GM12878 (cell line): ENCODE results near the gene NOS1AP. TPM values are rescaled to one million over a fixed set of nuclear protein-coding genes. Genes with fewer than 3 reads are reported as not detected.

Experiments used
- ATAC-seq: fragments of 200-7000 bp; cut with Tn5 transposase; 3 replicates; pipeline ENCODE4 v1.9.1; 2020; ENCODE audit warnings: mild to moderate bottlenecking, moderate library complexity
- BruUV-seq: library from RNA; stranded (reverse); fragments of 400-500 nt; replicated peaks from 2 replicates; lab custom pipeline; 2021; lab: Mats Ljungman, UMichigan
- CTCF ChIA-PET: fragments of 300-600 bp; sonication (Branson Sonifier 250); formaldehyde crosslinking; extraction: SDS; loops from one replicate; lab custom pipeline; 2021; ENCODE audit warnings: inconsistent platforms; lab: Yijun Ruan, JAX
- POLR2A ChIA-PET: fragments of 350-600 bp; formaldehyde crosslinking; extraction: SDS; loops from one replicate; lab custom pipeline; 2021; ENCODE audit warnings: inconsistent platforms; lab: Charles Lee
- RAD21 ChIA-PET: fragments of 300-600 bp; sonication (Branson Sonifier 250); formaldehyde crosslinking; loops from one replicate; lab custom pipeline; 2023; ENCODE audit warnings: antibody characterized with exemption; ENCODE audit not compliant: unreplicated experiment; lab: Charles Lee
- SMC1A ChIA-PET: fragments of 300-600 bp; sonication (Branson Sonifier 250); formaldehyde crosslinking; loops from one replicate; lab custom pipeline; 2023; ENCODE audit not compliant: unreplicated experiment, uncharacterized antibody; lab: Charles Lee
- DNase-seq: peaks from one replicate; pipeline ENCODE4 v3.0.0-alpha.2; 2011; ENCODE audit warnings: low read depth, low spot score
- FAIRE-seq: peaks from 3 replicates; lab custom pipeline; 2011; peaks lifted over from hg19 to GRCh38; lab: Jason Lieb, UNC
- H2AFZ ChIP-seq: 2 replicates; pipeline ENCODE4 v1.6.0; 2011; ENCODE audit warnings: low read depth, low read length, control low read depth; ENCODE audit not compliant: control insufficient read depth
- H3K27ac ChIP-seq: 2 replicates; pipeline ENCODE4 v1.5.1; 2011; ENCODE audit warnings: control low read depth; ENCODE audit not compliant: control insufficient read depth, insufficient read depth
- H3K27me3 ChIP-seq, 2 experiments: replicated peaks in 1 of 2; 2 replicates each; pipeline versions ENCODE4 v1.6.0 to v1.6.1; 2011; ENCODE audit warnings: low read length in 1 of 2; ENCODE audit not compliant: control insufficient read depth in 2 of 2, insufficient read depth in 2 of 2
- H3K36me3 ChIP-seq, 2 experiments: 2 replicates each; pipeline ENCODE4 v1.5.1; 2011; ENCODE audit warnings: low read length in 1 of 2; ENCODE audit not compliant: control insufficient read depth in 2 of 2, insufficient read depth in 2 of 2
- H3K4me1 ChIP-seq: 2 replicates; pipeline ENCODE4 v1.6.1; 2011; ENCODE audit warnings: mild to moderate bottlenecking, low read length, moderate library complexity, mixed read lengths; ENCODE audit not compliant: control insufficient read depth, insufficient read depth
- H3K4me2 ChIP-seq: 2 replicates; pipeline ENCODE4 v1.6.0; 2011; ENCODE audit warnings: control low read depth; ENCODE audit not compliant: control insufficient read depth, insufficient read depth
- H3K4me3 ChIP-seq: fragments of 200-600 bp; sonication (generic); 2 replicates; pipeline ENCODE4 v1.5.1; 2016
- H3K79me2 ChIP-seq: 2 replicates; pipeline ENCODE4 v1.6.0; 2011; ENCODE audit warnings: low read length; ENCODE audit not compliant: control insufficient read depth, insufficient read depth
- H3K9ac ChIP-seq: 2 replicates; pipeline ENCODE4 v1.8.0; 2011; ENCODE audit warnings: low read length, control low read depth, mixed read lengths; ENCODE audit not compliant: control insufficient read depth, insufficient read depth
- H3K9me3 ChIP-seq: replicated peaks from 3 replicates; pipeline ENCODE4 v1.5.1; 2011; ENCODE audit warnings: mild to moderate bottlenecking, low read length; ENCODE audit not compliant: control insufficient read depth, insufficient read depth
- H4K20me1 ChIP-seq: 2 replicates; pipeline ENCODE4 v1.6.0; 2011; ENCODE audit not compliant: control insufficient read depth, insufficient read depth
- E4F1 ChIP-seq: fragments of 450-650 bp; IDR thresholded peaks from 2 replicates; pipeline ENCODE4 v1.6.1; 2018; ENCODE audit warnings: borderline replicate concordance, mild to moderate bottlenecking; ENCODE audit not compliant: partially characterized antibody
- JUND ChIP-seq: IDR thresholded peaks from 2 replicates; pipeline ENCODE4 v1.6.1; 2012; ENCODE audit warnings: low read depth, mild to moderate bottlenecking, low read length, improper control_type of control experiment, moderate library complexity
- REST ChIP-seq: IDR thresholded peaks from 2 replicates; pipeline ENCODE4 v1.6.1; 2012; ENCODE audit warnings: mild to moderate bottlenecking, low read depth, low read length
- SP1 ChIP-seq: IDR thresholded peaks from one replicate; pipeline ENCODE4 v1.6.1; 2011; ENCODE audit warnings: low read depth, low read length
- TCF12 ChIP-seq: IDR thresholded peaks from 2 replicates; pipeline ENCODE4 v1.6.1; 2011; ENCODE audit warnings: low read depth, mild to moderate bottlenecking, low read length
- TCF7 ChIP-seq: IDR thresholded peaks from 2 replicates; pipeline ENCODE4 v1.6.1; 2014; ENCODE audit warnings: antibody characterized with exemption, borderline replicate concordance
- WGBS: methylation state at CpG from one replicate; pipeline ENCODE4 v1.1.6; 2016; ENCODE audit warnings: low lambda C conversion rate; ENCODE audit not compliant: insufficient replicate concordance, insufficient coverage; ENCODE audit errors: missing lambda C conversion rate; 5-methylcytosine and 5-hydroxymethylcytosine counted together
- in situ Hi-C: fragments of 300-500 bp; cut with MboI; formaldehyde crosslinking; loops from 9 replicates; pipeline ENCODE4 v1.14.3; 2018; ENCODE audit warnings: mixed read lengths
- intact Hi-C: fragments of 100-400 bp; cut with micrococcal nuclease; formaldehyde crosslinking; loops from one replicate; pipeline ENCODE4 v1.14.2; 2022; ENCODE audit not compliant: unreplicated experiment
- polyA plus RNA-seq, 11 experiments: library from polyadenylated mRNA; depleted of rRNA in 4 of 11; unstranded in 6 of 11; stranded (reverse) in 5 of 11; fragments of >200 nt; fragmentation: Nextera tagmentation in 4 of 11; fragmentation: Illumina TruSeq in 1 of 11; extraction: Ambion mirVana in 4 of 11; extraction: Trizol in 1 of 11; gene quantifications; 1 replicate in 1 of 11; 2 replicates in 10 of 11; pipeline versions ENCODE4 v1.2.1 to v1.2.3, GENCODE V29; 2011 to 2016; ENCODE audit warnings: inconsistent platforms in 2 of 11, missing spikeins in 2 of 11, low read depth in 1 of 11
- total RNA-seq, 4 experiments: library from RNA; depleted of rRNA in 3 of 4; stranded (reverse); fragments of >200 nt in 3 of 4; fragmentation: Illumina TruSeq in 1 of 4; extraction: Trizol in 1 of 4; gene quantifications; 2 replicates each; pipeline versions ENCODE4 v1.2.1 to v1.2.3, GENCODE V29; 2013 to 2021

NOS1AP gene
- total and polyA plus RNA-seq, 10 of the 15 experiments (the other 5 are each of a cell fraction or from before 2014, with no cell fraction given), result 0.03 to 0.15 TPM; not detected in 8

DNA sequence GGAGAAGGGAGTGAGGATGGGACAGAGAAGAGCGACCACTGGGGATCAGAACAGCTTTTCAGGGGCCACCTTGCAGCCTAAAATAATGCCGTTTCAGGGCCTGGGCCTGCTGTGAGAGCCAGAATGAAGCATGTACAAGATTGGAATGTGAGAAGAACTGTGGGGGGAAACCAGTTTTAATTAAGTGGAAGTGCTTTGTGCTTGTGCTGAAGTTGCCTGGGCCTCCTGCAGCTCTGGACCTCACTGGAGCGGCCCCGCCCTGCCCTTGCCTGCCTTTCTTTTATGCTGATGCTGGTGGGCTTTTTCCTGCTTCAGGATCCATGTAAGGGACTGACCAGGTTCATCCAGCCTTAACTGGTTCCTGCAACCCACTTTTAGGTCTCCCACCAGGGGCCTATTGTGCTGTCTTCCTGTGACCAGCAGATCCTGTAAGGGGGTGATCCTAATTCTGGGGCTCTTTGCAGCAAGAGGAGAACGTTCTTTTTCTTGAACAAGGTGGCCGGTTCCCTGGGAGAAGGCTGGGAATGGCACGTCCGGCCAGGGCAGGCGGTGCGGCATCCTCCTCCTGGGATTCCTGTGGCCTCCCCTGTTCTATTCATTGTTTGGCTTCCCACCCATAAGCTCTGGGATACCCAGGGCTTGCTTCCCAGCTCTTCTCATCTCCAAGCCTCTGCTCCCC lies 315.2 kb downstream of the NOS1AP start (continued):
- TF ChIP-seq REST, result no peak
- TF ChIP-seq TCF7, result no peak

GRCh38 chr1:162385280-162385623 lies 315.8 kb downstream of the NOS1AP start:
- ATAC-seq (no peak), DNase-seq (no peak), FAIRE-seq (no peak)
- ChIA-PET SMC1A (no interaction called here), RAD21 (interaction anchor here (0.9 kb wide), 1 partner anchor 28 kb away, joined by 4 read pairs; no protein-coding TSS in a partner anchor), POLR2A (no interaction called here), CTCF (no interaction called here)
- in situ Hi-C loops (no loop called here), intact Hi-C loops (no loop called here)
- H3K9me3 ChIP-seq, result no peaks in the 10 kb centered on the region
- H3K36me3 ChIP-seq, result no peaks in the 10 kb centered on the region
- H3K4me3 ChIP-seq, result no peak overlapping the region
- H3K4me1 ChIP-seq, result 0 out of 2 replicates have a peak, but pooled peaks cover 4% of the 10 kb centered on the region
- no peak for TF ChIP-seq E4F1
- no peak for TF ChIP-seq SP1
- TF ChIP-seq JUND, result no peak
- TF ChIP-seq TCF12, result no peak
- H4K20me1 ChIP-seq, result no peaks in the 10 kb centered on the region
- H3K27me3 ChIP-seq, result no peaks in the 10 kb centered on the region
- H3K79me2 ChIP-seq, result no peaks in the 10 kb centered on the region
- H3K27ac ChIP-seq, result no peak overlapping the region
- no peak overlapping the region for H3K9ac ChIP-seq
- WGBS, result 27% methylated on average over 3 of the region's 3 CpGs
- H2AFZ ChIP-seq, result no peak overlapping the region
- H3K4me2 ChIP-seq, result no peak overlapping the region
- no TSS peak for BruUV-seq
